GM15510 (cell line): ENCODE results near the gene NXNL1.

Experiments
- POLR2A ChIP-seq: IDR thresholded peaks from 3 replicates; pipeline ENCODE4 v1.6.1; 2011; ENCODE audit warnings: borderline replicate concordance; ENCODE audit not compliant: insufficient read length; ENCODE audit errors: extremely low read depth

The NXNL1 gene

DNA sequence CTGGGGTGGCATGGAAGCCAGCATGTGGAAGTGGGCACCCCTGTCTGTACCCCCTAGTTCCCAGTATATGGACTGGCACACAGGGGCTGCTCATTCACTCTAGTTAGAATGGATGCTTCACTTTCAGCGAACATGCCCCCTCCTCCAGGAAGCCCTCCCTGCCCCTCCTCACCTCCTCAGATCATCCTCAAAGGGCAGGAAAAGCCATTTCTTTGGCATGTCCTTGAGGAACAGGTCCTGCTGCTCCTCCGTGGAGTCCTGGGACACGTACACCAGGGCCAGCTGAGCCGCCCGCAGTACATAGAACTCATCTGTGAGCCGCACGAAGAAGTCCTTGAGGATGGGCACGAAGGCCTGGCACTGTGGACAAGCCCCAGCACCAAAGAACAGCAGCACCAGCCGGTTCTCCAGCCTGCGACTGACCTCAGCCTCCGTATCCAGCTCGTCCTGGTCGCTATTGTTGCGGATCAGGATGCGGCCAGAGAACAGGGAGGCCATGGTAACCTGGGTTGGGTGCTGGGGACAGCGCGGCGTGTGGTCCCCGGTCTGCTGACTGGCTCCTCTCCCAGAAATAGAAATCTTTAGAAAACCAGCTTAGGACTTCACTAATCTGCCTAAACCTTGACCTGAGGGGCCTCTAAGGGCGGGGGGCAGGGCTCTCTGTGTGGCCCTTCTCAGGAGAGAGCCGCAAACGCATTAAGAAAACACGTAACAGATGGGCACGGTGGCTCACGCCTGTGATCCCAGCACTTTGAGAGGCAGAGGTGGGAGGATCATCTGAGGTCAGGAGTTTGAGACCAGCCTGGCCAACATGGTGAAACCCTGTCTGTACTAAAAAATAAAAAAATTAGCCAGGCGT is at the start of gene NXNL1:
Gene NXNL1, minus strand, starts transcription at position 555 of the 859 bp plus-strand sequence. Its CDS starts 57 bp downstream, at position 498.
- TF ChIP-seq POLR2A: no peak

GRCh38 chr19:17506745-17507144 is 46.0 kb upstream of the NXNL1 start:
- TF ChIP-seq POLR2A: no peak

DNA sequence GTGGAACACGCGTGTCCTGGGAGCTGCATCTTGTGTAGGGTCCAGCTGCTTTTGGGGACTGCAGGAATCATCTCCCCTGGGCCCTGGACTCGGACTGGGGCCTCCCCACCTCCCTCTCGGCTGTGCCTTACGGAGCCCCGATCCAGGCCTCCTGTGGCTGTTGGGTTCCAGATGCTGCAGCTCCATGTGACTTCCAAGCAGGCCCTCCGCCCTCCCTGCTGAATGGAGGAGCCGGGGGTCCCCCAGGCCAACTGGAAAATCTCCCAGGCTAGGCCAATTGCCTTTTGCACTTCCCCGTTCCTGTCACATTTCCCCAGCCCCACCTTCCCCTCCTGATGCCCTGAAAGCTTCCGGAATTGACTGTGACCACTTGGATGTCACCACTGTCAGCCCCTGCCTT is 44.5 kb upstream of the NXNL1 start:
- TF ChIP-seq POLR2A: no peak

GRCh38 chr19:17504456-17504855 is 43.7 kb upstream of the NXNL1 start:
- TF ChIP-seq POLR2A: no peak

GRCh38 chr19:17504030-17504429 is 43.3 kb upstream of the NXNL1 start:
- no peak for TF ChIP-seq POLR2A

- TF ChIP-seq POLR2A: no peak
Observed at GRCh38 chr19:17503240-17503639, 42.5 kb upstream of the NXNL1 start.

DNA sequence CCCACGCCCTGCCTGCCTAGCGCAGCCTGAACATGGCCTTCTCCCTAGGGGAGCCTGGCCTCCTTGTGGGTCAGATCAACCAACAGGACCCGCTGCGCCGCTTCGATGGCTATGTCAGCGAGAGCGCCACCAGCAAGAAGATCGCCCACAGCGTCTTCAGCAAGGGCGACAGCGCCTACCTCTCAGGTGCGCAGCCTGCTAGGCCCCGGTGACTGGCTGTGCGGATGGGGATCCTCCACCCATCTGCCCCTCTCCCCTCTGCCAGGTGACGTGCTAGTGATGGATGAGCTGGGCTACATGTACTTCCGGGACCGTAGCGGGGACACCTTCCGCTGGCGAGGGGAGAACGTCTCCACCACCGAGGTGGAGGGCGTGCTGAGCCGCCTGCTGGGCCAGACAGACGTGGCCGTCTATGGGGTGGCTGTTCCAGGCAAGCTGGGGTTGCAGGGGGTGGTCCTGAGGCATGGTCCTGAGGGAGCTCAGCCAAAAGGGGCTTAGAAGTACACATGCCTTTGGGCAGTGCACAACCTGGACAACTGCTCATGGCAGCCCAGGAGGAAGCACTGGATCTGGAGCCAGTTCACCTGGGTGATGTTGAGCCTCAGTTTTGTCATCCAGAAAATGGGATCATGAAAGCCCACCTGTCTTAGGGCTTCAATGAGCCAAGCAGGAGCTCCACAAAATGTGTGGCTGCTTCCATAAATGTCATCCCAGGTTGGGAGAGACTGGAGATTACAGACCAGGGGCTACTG is 39.9 kb upstream of the NXNL1 start:
- TF ChIP-seq POLR2A: no peak

DNA sequence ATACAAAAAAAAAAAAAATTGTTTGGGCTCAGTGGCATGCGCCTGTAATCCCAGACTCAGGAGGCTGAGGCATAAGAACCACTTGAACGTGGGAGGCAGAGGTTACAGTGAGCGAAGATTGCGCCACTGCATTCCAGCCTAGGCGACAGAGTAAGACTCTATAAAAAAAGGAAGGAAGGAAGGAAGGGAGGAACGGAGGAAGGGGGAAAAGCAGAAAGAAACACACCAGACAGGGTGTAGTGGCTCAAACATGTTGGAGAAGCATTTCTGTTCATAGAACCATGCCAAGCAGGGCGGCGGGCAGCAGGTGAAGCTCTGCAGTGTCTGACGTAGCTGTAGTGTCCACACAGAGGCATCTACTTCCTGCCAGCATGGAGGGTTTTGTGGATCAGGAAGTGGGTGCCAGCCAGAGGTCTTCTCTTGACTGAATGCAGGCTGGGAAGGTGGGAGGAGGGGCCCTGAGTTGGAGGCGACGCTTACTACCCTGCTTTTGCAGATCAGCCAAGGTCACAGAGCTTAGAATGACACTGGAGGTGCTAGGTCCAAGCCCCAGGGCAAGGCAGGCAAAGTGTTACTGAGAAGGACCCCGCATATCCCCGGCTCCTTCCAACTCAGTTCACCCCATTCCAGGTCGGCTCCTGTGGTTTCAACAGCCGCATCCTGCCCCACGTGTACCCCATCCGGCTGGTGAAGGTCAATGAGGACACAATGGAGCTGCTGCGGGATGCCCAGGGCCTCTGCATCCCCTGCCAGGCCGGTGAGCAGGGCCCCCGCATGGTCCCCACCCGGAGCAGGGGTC is 39.1 kb upstream of the NXNL1 start:
- TF ChIP-seq POLR2A: no peak

- no peak for TF ChIP-seq POLR2A
Observed at GRCh38 chr19:17497149-17497798, 36.5 kb upstream of the NXNL1 start.

- no peak for TF ChIP-seq POLR2A
Observed at GRCh38 chr19:17496337-17496997, 35.7 kb upstream of the NXNL1 start.

GRCh38 chr19:17495639-17496296 is 35.0 kb upstream of the NXNL1 start:
- no peak for TF ChIP-seq POLR2A

- TF ChIP-seq POLR2A: no peak
Observed at GRCh38 chr19:17491287-17491686, 30.6 kb upstream of the NXNL1 start.

- no peak for TF ChIP-seq POLR2A
Observed at GRCh38 chr19:17490411-17490810, 29.7 kb upstream of the NXNL1 start.

DNA sequence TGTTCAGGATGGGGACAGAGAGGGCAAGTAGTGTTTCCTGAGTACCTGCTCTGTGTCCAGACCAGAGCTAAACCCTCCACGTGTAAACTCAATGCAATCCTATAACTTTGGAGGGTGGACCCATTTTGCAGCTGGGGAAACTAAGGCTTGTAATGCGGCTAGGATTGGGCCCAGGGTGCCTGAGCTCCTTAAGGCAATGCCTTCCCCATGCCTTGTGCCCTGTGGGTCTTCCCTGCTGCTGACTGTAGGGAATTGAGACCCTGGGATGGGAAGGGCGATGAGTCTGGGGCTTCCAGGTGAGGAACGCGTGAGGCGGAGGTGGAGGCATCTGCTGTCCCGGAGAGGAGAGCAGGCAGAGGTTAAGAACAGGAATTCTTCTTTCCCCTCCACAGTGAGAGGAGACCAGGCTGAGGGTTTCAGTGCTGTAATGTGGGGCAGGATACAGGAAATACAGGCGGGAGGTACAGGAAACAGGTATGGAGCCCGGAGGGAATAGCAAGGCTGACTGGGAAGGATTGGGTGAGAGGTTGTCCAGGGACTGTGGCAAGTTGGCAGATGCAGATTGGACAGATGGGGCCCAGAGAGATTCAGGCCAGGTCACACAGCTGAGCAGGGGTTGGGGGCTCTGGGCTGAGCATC is 28.8 kb upstream of the NXNL1 start:
- TF ChIP-seq POLR2A: no peak
